Suprapubic skin (tissue), 4 donors: Measurements from ENCODE around the gene SPATA4.

Experiments used
- CTCF ChIP-seq, 2 donors: fragments of 200-600 bp in 1 of 2; fragments of 450-650 bp in 1 of 2; sonication (generic) in 1 of 2; IDR thresholded peaks; one replicate each; pipeline ENCODE4 v1.5.1; 2016 to 2019; ENCODE audit warnings: antibody characterized with exemption in 2 of 2, mild to moderate bottlenecking in 1 of 2, moderate library complexity in 1 of 2
- EP300 ChIP-seq: sonication (generic); formaldehyde crosslinking; IDR thresholded peaks from one replicate; pipeline ENCODE4 v1.6.1; 2017; ENCODE audit warnings: antibody characterized with exemption
- POLR2A ChIP-seq, 2 donors: fragments of 450-650 bp; IDR thresholded peaks; one replicate each; pipeline ENCODE4 v1.6.1; 2017; ENCODE audit warnings: antibody characterized with exemption in 2 of 2, mild to moderate bottlenecking in 2 of 2, moderate library complexity in 2 of 2
- POLR2AphosphoS5 ChIP-seq, 3 donors: sonication (generic); formaldehyde crosslinking; IDR thresholded peaks; one replicate each; pipeline ENCODE4 v1.6.1; 2017; ENCODE audit warnings: antibody characterized with exemption in 3 of 3

GRCh38 chr4:176238157-176238610 is 42.8 kb upstream of the SPATA4 start:
- no peak for TF ChIP-seq CTCF (IDR thresholded peaks at IDR 0.05)
- no peak for TF ChIP-seq POLR2AphosphoS5 (IDR thresholded peaks at IDR 0.05)
- no peak for TF ChIP-seq POLR2A (IDR thresholded peaks at IDR 0.05)
- TF ChIP-seq EP300 = no peak
